ELF-1 (cell line): ENCODE data around the gene CDKN2C.
"Not testable (repeated sequence)": the region's sequence is repeated elsewhere in the genome, so short reads cannot be mapped to it uniquely, and the experiment has no call there.

Experiments
- DNase-seq: peaks from one replicate; pipeline ENCODE4 v3.0.0-alpha.2; 2016; ENCODE audit warnings: low read depth, low spot score

Gene CDKN2C

GRCh38 chr1:50979937-50980336, 9.9 kb downstream of the CDKN2C start:
- no peak for DNase-seq

- no peak for DNase-seq
These were observed 10.5 kb downstream of the CDKN2C start for GRCh38 chr1:50980505-50980904.

- no peak for DNase-seq
These were observed 11.7 kb downstream of the CDKN2C start for GRCh38 chr1:50981741-50982140.

- no peak for DNase-seq
These were observed 12.6 kb downstream of the CDKN2C start for GRCh38 chr1:50982611-50983010.

- no peak for DNase-seq
These were observed 13.3 kb downstream of the CDKN2C start for GRCh38 chr1:50983219-50983802.

- no peak for DNase-seq
These were observed 15.0 kb downstream of the CDKN2C start for GRCh38 chr1:50985094-50985493.

- DNase-seq, result no peak
These were observed 16.6 kb downstream of the CDKN2C start for GRCh38 chr1:50986653-50987052.

GRCh38 chr1:50989694-50990093, 19.6 kb downstream of the CDKN2C start:
- no peak for DNase-seq

- no peak for DNase-seq
These were observed 22.7 kb downstream of the CDKN2C start for GRCh38 chr1:50992532-50993318.

- no peak for DNase-seq
These were observed 23.6 kb downstream of the CDKN2C start for GRCh38 chr1:50993645-50994044.

- no peak for DNase-seq
These were observed 25.0 kb downstream of the CDKN2C start for GRCh38 chr1:50994997-50995396.

GRCh38 chr1:50995651-50996050, 25.6 kb downstream of the CDKN2C start:
- DNase-seq, result no peak

- DNase-seq, result no peak
These were observed 26.0 kb downstream of the CDKN2C start for GRCh38 chr1:50996083-50996482.

- DNase-seq, result not testable (repeated sequence)
These were observed 29.3 kb downstream of the CDKN2C start for GRCh38 chr1:50999375-50999774.

GRCh38 chr1:51000160-51000559, 30.1 kb downstream of the CDKN2C start:
- no peak for DNase-seq

GRCh38 chr1:51000651-51001050, 30.6 kb downstream of the CDKN2C start:
- no peak for DNase-seq

GRCh38 chr1:51002516-51002915, 32.5 kb downstream of the CDKN2C start:
- DNase-seq, result no peak

- peak; percentile 33 for DNase-seq
These were observed 35.5 kb downstream of the CDKN2C start for GRCh38 chr1:51005549-51005948.

- DNase-seq, result peak; percentile 2
These were observed 39.3 kb downstream of the CDKN2C start for GRCh38 chr1:51009381-51009780.

GRCh38 chr1:51014878-51015277, 44.8 kb downstream of the CDKN2C start:
- DNase-seq, result no peak

- no peak for DNase-seq
These were observed 49.8 kb downstream of the CDKN2C start for GRCh38 chr1:51019811-51020210.
